Panc1 (cell line): ENCODE measurements around the gene PAGE2. TPM values are rescaled to one million over a fixed set of nuclear protein-coding genes. Genes with fewer than 3 reads are reported as not detected.

ENCODE experiments used
- ATAC-seq: fragments of 200-7000 bp; cut with Tn5 transposase; 2 replicates; pipeline ENCODE4 v1.9.1; 2020; ENCODE audit warnings: mild to moderate bottlenecking, moderate library complexity
- BruUV-seq: library from RNA; stranded (reverse); fragments of 400-500 nt; replicated peaks from 2 replicates; lab custom pipeline; 2021; lab: Mats Ljungman, UMichigan
- CTCF ChIA-PET: fragments of 300-600 bp; sonication (Branson Sonifier 250); formaldehyde crosslinking; loops from one replicate; lab custom pipeline; 2022; ENCODE audit warnings: antibody characterized with exemption; lab: Charles Lee
- POLR2A ChIA-PET: fragments of 300-600 bp; sonication (Branson Sonifier 250); formaldehyde crosslinking; loops from one replicate; lab custom pipeline; 2022; ENCODE audit warnings: antibody characterized with exemption; lab: Charles Lee
- DNase-seq: peaks from one replicate; pipeline ENCODE4 v3.0.0-alpha.2; 2010; ENCODE audit warnings: low read depth, low spot score
- H3K27ac ChIP-seq: 2 replicates; pipeline ENCODE4 v1.5.1; 2011; ENCODE audit warnings: mild to moderate bottlenecking, low read length, inconsistent platforms
- H3K27me3 ChIP-seq: fragments of 200-500 bp; sonication (Bioruptor generic); 2 replicates; pipeline ENCODE4 v1.6.0; 2014; ENCODE audit warnings: low read length, inconsistent platforms; ENCODE audit not compliant: control insufficient read depth, insufficient read depth
- H3K36me3 ChIP-seq: fragments of 200-500 bp; sonication (Bioruptor generic); 2 replicates; pipeline ENCODE4 v1.5.1; 2014; ENCODE audit warnings: inconsistent platforms, mild to moderate bottlenecking, low read length, moderate library complexity; ENCODE audit not compliant: control insufficient read depth, insufficient read depth
- H3K4me1 ChIP-seq: 2 replicates; pipeline ENCODE4 v1.5.1; 2011; ENCODE audit warnings: inconsistent platforms, mild to moderate bottlenecking, low read length, moderate library complexity; ENCODE audit not compliant: control insufficient read depth, insufficient read depth
- H3K4me3 ChIP-seq, 2 experiments: 2 replicates each; pipeline ENCODE4 v1.5.1; 2011 to 2012; ENCODE audit warnings: low read depth in 2 of 2, low read length in 2 of 2, mild to moderate bottlenecking in 2 of 2, inconsistent platforms in 1 of 2, moderate library complexity in 1 of 2
- H3K9me3 ChIP-seq: fragments of 200-500 bp; sonication (Bioruptor generic); 2 replicates; pipeline ENCODE4 v1.5.1; 2014; ENCODE audit warnings: low read depth, mild to moderate bottlenecking, inconsistent platforms, low read length, moderate library complexity; ENCODE audit not compliant: control insufficient read depth, insufficient read depth
- CTCF ChIP-seq: fragments of 450-650 bp; IDR thresholded peaks from 2 replicates; pipeline ENCODE4 v1.5.1; 2017; ENCODE audit warnings: mild to moderate bottlenecking
- POLR2AphosphoS5 ChIP-seq: IDR thresholded peaks from 2 replicates; pipeline ENCODE4 v1.6.1; 2012; ENCODE audit warnings: mild to moderate bottlenecking, low read depth, low read length, moderate library complexity
- REST ChIP-seq, 2 experiments: IDR thresholded peaks; 2 replicates each; pipeline ENCODE4 v1.6.1; 2011 to 2012; ENCODE audit warnings: low read depth in 2 of 2, control low read depth in 1 of 2, low read length in 1 of 2, mild to moderate bottlenecking in 1 of 2, moderate library complexity in 1 of 2; ENCODE audit not compliant: insufficient read depth in 1 of 2
- SIN3A ChIP-seq: IDR thresholded peaks from 2 replicates; pipeline ENCODE4 v1.6.1; 2012; ENCODE audit warnings: low read depth, mild to moderate bottlenecking, low read length, moderate library complexity, borderline replicate concordance; ENCODE audit not compliant: insufficient read depth
- TCF7L2 ChIP-seq: IDR thresholded peaks from 2 replicates; pipeline ENCODE4 v1.6.1; 2011; ENCODE audit warnings: mild to moderate bottlenecking, low read depth, low read length, inconsistent platforms
- in situ Hi-C: cut with HindIII; loops from 2 replicates; pipeline ENCODE4 v1.10.0; 2016; ENCODE audit warnings: low sequenced_read_pairs, low pct_unique_long_range_greater_than_20kb
- intact Hi-C: fragments of 100-400 bp; cut with micrococcal nuclease; formaldehyde crosslinking; loops from one replicate; pipeline ENCODE4 v1.10.0; 2022; ENCODE audit not compliant: unreplicated experiment
- total RNA-seq: library from RNA; stranded (reverse); gene quantifications from one replicate; pipeline ENCODE4 v1.2.1, GENCODE V29; 2021; ENCODE audit not compliant: unreplicated experiment

Gene PAGE2
- total RNA-seq, 1 experiment from 2014 or later = not detected

GRCh38 chrX:55056820-55057674, 31.8 kb upstream of the PAGE2 start:
- no peaks in the 10 kb centered on the region; the same call in 1 of the 2 replicates for H3K27me3 ChIP-seq

More at GRCh38 chrX:55056820-55057674, 31.8 kb upstream of the PAGE2 start:
- POLR2A ChIA-PET = no interaction called here
- H3K36me3 ChIP-seq = no peaks in the 10 kb centered on the region
- BruUV-seq = no TSS peak
- TF ChIP-seq CTCF (no peak; the same call in 1 of the 2 replicates), POLR2AphosphoS5 (no peak), REST (IDR thresholded peaks at IDR 0.05; ENCODE audit: insufficient read depth in 1 of 2, low read depth in 2 of 2, low read length in 1 of 2) (no peak), TCF7L2 (no peak), SIN3A (no peak)
- in situ Hi-C loops = no loop called here
- DNase-seq (no peak), ATAC-seq (no peak)
- H3K4me3 ChIP-seq = no peak overlapping the region
- no peaks in the 10 kb centered on the region for H3K4me1 ChIP-seq
- no peaks in the 10 kb centered on the region for H3K9me3 ChIP-seq
- H3K27ac ChIP-seq = no peak overlapping the region
- intact Hi-C loops = loop anchor here (2.0 kb wide), 1 partner anchor 166 kb away; no protein-coding TSS in a partner anchor
- CTCF ChIA-PET = interaction anchor here (0.5 kb wide), 1 partner anchor 1388 kb away, joined by 4 read pairs; no protein-coding TSS in a partner anchor
